B cell (primary cell): ENCODE data around the gene HHAT.

Experiments
- EZH2 ChIP-seq: IDR thresholded peaks from 2 replicates; pipeline ENCODE4 v1.6.1; 2012; ENCODE audit warnings: borderline replicate concordance, low read depth, mild to moderate bottlenecking, moderate library complexity, low read length; ENCODE audit not compliant: insufficient read depth, poor library complexity, severe bottlenecking
- TF ChIP-seq, protein P1 (sequence below): fragments of 200-600 bp; IDR thresholded peaks from one replicate; pipeline ENCODE4 v1.8.0; 2022; ENCODE audit warnings: antibody characterized with exemption, mild to moderate bottlenecking

DNA sequence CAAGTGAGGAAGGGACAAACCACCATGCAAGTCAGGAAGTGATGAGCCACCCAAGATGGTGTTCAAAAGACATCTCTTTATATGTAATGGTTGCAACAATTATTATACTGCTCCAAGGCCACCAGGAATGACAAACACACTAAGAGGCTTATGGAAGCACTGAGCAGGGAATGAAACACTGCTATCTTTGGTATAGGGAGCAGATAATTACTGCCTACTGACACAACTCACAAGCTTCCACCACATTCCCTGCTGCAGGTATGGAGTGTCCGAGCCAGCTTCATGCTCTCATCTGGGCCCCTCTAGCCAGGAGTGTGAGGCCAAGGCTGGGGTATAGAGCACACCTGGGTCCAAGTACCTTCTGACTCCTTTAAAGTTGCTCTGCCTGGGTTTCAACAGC is 371.4 kb downstream of the HHAT start:
- TF ChIP-seq, protein P1, sequence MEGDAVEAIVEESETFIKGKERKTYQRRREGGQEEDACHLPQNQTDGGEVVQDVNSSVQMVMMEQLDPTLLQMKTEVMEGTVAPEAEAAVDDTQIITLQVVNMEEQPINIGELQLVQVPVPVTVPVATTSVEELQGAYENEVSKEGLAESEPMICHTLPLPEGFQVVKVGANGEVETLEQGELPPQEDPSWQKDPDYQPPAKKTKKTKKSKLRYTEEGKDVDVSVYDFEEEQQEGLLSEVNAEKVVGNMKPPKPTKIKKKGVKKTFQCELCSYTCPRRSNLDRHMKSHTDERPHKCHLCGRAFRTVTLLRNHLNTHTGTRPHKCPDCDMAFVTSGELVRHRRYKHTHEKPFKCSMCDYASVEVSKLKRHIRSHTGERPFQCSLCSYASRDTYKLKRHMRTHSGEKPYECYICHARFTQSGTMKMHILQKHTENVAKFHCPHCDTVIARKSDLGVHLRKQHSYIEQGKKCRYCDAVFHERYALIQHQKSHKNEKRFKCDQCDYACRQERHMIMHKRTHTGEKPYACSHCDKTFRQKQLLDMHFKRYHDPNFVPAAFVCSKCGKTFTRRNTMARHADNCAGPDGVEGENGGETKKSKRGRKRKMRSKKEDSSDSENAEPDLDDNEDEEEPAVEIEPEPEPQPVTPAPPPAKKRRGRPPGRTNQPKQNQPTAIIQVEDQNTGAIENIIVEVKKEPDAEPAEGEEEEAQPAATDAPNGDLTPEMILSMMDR = no peak
- TF ChIP-seq EZH2 = no peak
